HepG2 (cell line): Measurements from ENCODE around the gene GSPT1. TPM values are rescaled to one million over a fixed set of nuclear protein-coding genes. Genes with fewer than 3 reads are reported as not detected.

Source experiments
- KDM6A ChIP-seq: IDR thresholded peaks from 2 replicates; pipeline ENCODE4 v1.6.1; 2016; ENCODE audit warnings: low read depth
- MAF1 ChIP-seq: sonication (generic); formaldehyde crosslinking; IDR thresholded peaks from 2 replicates; pipeline ENCODE4 v1.5.0; 2020; ENCODE audit warnings: missing genetic modification reagents, borderline replicate concordance
- MEF2D ChIP-seq: sonication (generic); formaldehyde crosslinking; IDR thresholded peaks from 2 replicates; pipeline ENCODE4 v1.5.1; 2020; ENCODE audit warnings: mild to moderate bottlenecking, missing genetic modification reagents
- TAF15 ChIP-seq: fragments of 200-400 bp; formaldehyde crosslinking; IDR thresholded peaks from one replicate; pipeline ENCODE4 v1.6.1; 2018; ENCODE audit warnings: mild to moderate bottlenecking, low read depth, low read length; ENCODE audit not compliant: poor library complexity, severe bottlenecking
- TBL1XR1 ChIP-seq: fragments of 150-350 bp; IDR thresholded peaks from 2 replicates; pipeline ENCODE4 v1.6.1; 2014; ENCODE audit warnings: borderline replicate concordance, low read length; ENCODE audit not compliant: partially characterized antibody
- TRIM24 ChIP-seq: sonication (generic); formaldehyde crosslinking; IDR thresholded peaks from 2 replicates; pipeline ENCODE4 v1.8.0; 2022; ENCODE audit warnings: mild to moderate bottlenecking, missing genetic modification reagents
- TSC22D2 ChIP-seq: sonication (generic); formaldehyde crosslinking; IDR thresholded peaks from 2 replicates; pipeline ENCODE4 v1.5.1; 2020; ENCODE audit warnings: missing genetic modification reagents, mild to moderate bottlenecking, borderline replicate concordance
- ZBTB7B ChIP-seq: sonication (generic); formaldehyde crosslinking; IDR thresholded peaks from 2 replicates; pipeline ENCODE4 v1.4.0; 2020; ENCODE audit warnings: missing genetic modification reagents
- ZNF230 ChIP-seq: sonication (generic); formaldehyde crosslinking; IDR thresholded peaks from 2 replicates; pipeline ENCODE4 v1.4.0; 2020; ENCODE audit warnings: mild to moderate bottlenecking, missing genetic modification reagents
- ZNF33B ChIP-seq: sonication (generic); formaldehyde crosslinking; IDR thresholded peaks from 2 replicates; pipeline ENCODE4 v1.5.1; 2020; ENCODE audit warnings: mild to moderate bottlenecking, missing genetic modification reagents
- ZNF619 ChIP-seq: sonication (generic); formaldehyde crosslinking; IDR thresholded peaks from 2 replicates; pipeline ENCODE4 v1.4.0; 2020; ENCODE audit warnings: mild to moderate bottlenecking, missing genetic modification reagents
- ZNF777 ChIP-seq: sonication (generic); formaldehyde crosslinking; IDR thresholded peaks from 2 replicates; pipeline ENCODE4 v1.4.0; 2020; ENCODE audit warnings: missing genetic modification reagents
- ZNF879 ChIP-seq: sonication (generic); formaldehyde crosslinking; IDR thresholded peaks from 2 replicates; pipeline ENCODE4 v1.8.1; 2023; ENCODE audit warnings: missing genetic modification reagents
- polyA plus RNA-seq, 8 experiments: library from polyadenylated mRNA; depleted of rRNA in 3 of 8; stranded (reverse) in 7 of 8; unstranded in 1 of 8; fragments of >200 nt; fragmentation: Illumina TruSeq in 4 of 8; extraction: Trizol in 4 of 8; gene quantifications; 2 replicates each; pipeline versions ENCODE4 v1.2.1 to v1.2.3, GENCODE V29; 2011 to 2016; ENCODE audit warnings: low read depth in 4 of 8, missing spikeins in 1 of 8, mixed read lengths in 1 of 8; ENCODE audit not compliant: insufficient read depth in 1 of 8
- total RNA-seq, 5 experiments: library from RNA; depleted of rRNA; stranded (reverse); fragments of >200 nt; fragmentation: Illumina TruSeq; extraction: Trizol; gene quantifications; 2 replicates each; pipeline ENCODE4 v1.2.3, GENCODE V29; 2016; ENCODE audit warnings: low read depth in 1 of 5
- TF ChIP-seq, protein P1 (sequence below): sonication (generic); formaldehyde crosslinking; IDR thresholded peaks from 2 replicates; pipeline ENCODE4 v1.5.0; 2020; ENCODE audit warnings: mild to moderate bottlenecking, low read depth, missing genetic modification reagents, borderline replicate concordance
- TF ChIP-seq, protein P2 (sequence below): sonication (generic); formaldehyde crosslinking; IDR thresholded peaks from 2 replicates; pipeline ENCODE4 v1.8.1; 2023; ENCODE audit warnings: mild to moderate bottlenecking, missing genetic modification reagents
- TF ChIP-seq, protein P3 (sequence below), 2 experiments: sonication (generic) in 1 of 2; formaldehyde crosslinking in 1 of 2; IDR thresholded peaks; 2 replicates each; pipeline versions ENCODE4 v1.4.0 to v1.6.1; 2018 to 2020; ENCODE audit warnings: missing genetic modification reagents in 2 of 2, borderline replicate concordance in 1 of 2, low read depth in 1 of 2, mild to moderate bottlenecking in 1 of 2, missing biosample characterization in 1 of 2
- TF ChIP-seq, protein P4 (sequence below): sonication (generic); formaldehyde crosslinking; IDR thresholded peaks from 2 replicates; pipeline ENCODE4 v1.4.0; 2020; ENCODE audit warnings: missing genetic modification reagents

Gene GSPT1
- total and polyA plus RNA-seq, 2 of the 13 experiments (the other 11 are each of a cell fraction or from before 2014, with no cell fraction given), result 120 to 316 TPM

DNA sequence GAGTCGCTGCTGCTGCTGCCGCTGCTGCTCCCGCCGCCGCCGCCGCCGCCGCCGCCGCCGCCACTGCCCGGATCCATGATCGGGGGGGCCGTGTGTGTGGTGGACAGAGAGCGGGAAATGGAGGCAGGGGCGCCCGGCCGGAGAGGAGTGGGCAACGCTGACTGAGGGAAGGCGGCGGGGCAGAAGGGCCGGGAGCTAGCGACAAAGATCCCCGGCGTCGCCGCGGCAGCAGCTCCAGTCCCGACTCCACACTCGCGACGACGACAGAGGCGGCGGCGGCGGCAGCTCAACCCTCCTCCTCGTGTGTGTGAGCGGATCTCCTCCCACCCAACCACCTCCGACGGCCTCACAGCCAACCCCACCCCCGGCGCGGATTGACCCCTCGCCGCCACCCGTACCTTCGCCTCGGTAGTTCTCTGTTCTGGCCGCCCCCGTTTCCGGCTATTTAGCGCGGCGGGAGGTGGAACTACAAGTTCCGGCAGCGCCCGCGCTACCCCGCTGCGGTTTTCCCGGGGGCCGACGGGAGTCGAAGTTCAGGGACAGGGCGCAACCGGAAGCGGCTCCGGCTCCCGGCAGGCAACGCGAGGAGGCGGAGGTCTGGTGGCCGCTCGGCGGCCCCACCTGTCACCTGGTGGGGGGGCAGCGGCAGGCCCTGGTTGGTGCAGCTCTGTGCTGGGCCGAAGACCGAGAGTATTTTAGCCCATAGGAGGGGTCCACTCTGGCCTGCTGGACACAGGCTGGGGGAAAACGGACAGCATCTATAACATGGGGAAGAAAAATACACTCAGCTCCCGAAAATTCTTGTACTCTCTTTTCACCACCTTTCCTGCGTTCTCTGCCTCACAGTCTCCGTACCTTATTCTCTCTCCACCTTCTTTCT, at the start of gene GSPT1 (continued):
- peak; percentile 95 for TF ChIP-seq ZNF619 (CRISPR knock-in tag)
- TF ChIP-seq ZNF230, result peak; percentile 82
- peak; percentile 55; the same call in 1 of the 2 replicates for TF ChIP-seq TSC22D2 (CRISPR knock-in tag)
- TF ChIP-seq MEF2D (CRISPR knock-in tag), result peak; percentile 91
- TF ChIP-seq, protein P1, sequence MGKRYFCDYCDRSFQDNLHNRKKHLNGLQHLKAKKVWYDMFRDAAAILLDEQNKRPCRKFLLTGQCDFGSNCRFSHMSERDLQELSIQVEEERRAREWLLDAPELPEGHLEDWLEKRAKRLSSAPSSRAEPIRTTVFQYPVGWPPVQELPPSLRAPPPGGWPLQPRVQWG (CRISPR knock-in tag), result 0 out of 2 replicates have a peak, but pooled peaks have one; percentile 3
- TF ChIP-seq, protein P2, sequence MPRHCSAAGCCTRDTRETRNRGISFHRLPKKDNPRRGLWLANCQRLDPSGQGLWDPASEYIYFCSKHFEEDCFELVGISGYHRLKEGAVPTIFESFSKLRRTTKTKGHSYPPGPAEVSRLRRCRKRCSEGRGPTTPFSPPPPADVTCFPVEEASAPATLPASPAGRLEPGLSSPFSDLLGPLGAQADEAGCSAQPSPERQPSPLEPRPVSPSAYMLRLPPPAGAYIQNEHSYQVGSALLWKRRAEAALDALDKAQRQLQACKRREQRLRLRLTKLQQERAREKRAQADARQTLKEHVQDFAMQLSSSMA (CRISPR knock-in tag), result peak; percentile 78; the same call in 1 of the 2 replicates
- TF ChIP-seq TBL1XR1, result peak; percentile 96
- peak; percentile 53; the same call in 1 of the 2 replicates for TF ChIP-seq ZNF33B (CRISPR knock-in tag)
- TF ChIP-seq, protein P3, sequence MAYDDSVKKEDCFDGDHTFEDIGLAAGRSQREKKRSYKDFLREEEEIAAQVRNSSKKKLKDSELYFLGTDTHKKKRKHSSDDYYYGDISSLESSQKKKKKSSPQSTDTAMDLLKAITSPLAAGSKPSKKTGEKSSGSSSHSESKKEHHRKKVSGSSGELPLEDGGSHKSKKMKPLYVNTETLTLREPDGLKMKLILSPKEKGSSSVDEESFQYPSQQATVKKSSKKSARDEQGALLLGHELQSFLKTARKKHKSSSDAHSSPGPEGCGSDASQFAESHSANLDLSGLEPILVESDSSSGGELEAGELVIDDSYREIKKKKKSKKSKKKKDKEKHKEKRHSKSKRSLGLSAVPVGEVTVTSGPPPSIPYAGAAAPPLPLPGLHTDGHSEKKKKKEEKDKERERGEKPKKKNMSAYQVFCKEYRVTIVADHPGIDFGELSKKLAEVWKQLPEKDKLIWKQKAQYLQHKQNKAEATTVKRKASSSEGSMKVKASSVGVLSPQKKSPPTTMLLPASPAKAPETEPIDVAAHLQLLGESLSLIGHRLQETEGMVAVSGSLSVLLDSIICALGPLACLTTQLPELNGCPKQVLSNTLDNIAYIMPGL (CRISPR knock-in tag; IDR thresholded peaks at IDR 0.05; ENCODE audit: borderline replicate concordance in 1 of 2, low read depth in 1 of 2), result peak; percentile 88 to 94
- peak; percentile 85; the same call in 1 of the 2 replicates for TF ChIP-seq ZNF777 (CRISPR knock-in tag)
- peak; percentile 33; the same call in 1 of the 2 replicates for TF ChIP-seq ZNF879
- peak; percentile 98 for TF ChIP-seq TAF15
- peak; percentile 18; the same call in 1 of the 2 replicates for TF ChIP-seq KDM6A (CRISPR knock-in tag)
- peak; percentile 84; the same call in 1 of the 2 replicates for TF ChIP-seq ZBTB7B (CRISPR knock-in tag)
- TF ChIP-seq TRIM24 (CRISPR knock-in tag), result no peak
- TF ChIP-seq MAF1 (CRISPR knock-in tag), result no peak; the same call in none of the 2 replicates
- TF ChIP-seq, protein P4, sequence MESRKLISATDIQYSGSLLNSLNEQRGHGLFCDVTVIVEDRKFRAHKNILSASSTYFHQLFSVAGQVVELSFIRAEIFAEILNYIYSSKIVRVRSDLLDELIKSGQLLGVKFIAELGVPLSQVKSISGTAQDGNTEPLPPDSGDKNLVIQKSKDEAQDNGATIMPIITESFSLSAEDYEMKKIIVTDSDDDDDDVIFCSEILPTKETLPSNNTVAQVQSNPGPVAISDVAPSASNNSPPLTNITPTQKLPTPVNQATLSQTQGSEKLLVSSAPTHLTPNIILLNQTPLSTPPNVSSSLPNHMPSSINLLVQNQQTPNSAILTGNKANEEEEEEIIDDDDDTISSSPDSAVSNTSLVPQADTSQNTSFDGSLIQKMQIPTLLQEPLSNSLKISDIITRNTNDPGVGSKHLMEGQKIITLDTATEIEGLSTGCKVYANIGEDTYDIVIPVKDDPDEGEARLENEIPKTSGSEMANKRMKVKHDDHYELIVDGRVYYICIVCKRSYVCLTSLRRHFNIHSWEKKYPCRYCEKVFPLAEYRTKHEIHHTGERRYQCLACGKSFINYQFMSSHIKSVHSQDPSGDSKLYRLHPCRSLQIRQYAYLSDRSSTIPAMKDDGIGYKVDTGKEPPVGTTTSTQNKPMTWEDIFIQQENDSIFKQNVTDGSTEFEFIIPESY (CRISPR knock-in tag), result peak; percentile 29; the same call in 1 of the 2 replicates
